ENCODE results near the gene TCF7L2.

Gene TCF7L2

DNA sequence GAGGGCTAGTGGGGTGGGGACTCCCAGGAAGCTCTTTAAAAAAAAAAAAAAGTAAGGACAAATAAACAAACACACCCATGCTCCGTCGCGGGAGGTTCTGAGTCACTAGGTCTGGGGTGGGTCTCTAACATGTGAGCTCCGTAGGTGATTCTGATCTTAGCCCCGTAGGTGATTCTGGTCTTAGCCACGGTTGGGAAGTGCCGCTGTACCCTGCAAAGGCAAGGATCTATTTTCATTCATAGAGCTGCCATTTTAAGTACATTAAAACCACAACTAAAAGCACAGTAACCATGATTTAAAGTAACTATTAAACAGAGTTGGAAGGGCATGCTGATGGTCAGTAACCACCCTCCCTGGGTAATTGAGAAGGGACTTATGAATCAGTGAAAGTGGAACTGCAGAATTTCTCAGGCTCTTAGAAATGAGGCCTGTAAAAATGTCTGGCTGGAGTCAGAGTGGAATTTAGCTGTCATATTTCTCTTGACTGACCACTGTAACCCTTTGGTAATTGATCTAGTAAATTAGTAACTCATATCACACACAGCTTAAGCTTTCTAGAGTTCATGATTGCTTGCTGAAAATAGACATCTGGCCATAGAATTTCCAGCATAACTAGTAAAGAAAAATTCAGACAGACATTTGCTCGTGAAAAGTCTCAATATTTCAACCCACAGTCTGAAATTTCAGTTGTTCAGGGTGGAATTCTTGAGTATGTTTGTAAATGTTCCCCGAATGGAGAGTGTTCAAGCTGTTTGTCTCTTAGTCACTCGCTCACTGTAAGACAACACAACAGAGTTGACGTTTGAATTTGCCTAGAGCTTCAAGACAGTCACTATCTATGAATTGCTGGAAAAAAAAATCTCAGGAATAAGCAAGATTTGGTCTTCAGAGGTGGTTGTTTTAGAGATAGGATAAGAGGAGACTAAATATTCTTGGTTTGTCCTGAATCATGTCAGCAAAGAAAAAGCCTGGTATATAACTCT lies 34.2 kb upstream of the TCF7L2 start:
- Histone ChIP-seq H3K9me3 (ENCODE audit: control insufficient read depth in 2 of 2, low read length in 2 of 2) (no peaks in the 10 kb centered on the region), H3K36me3 (ENCODE audit: control insufficient read depth in 2 of 2, insufficient read depth in 2 of 2, low read length in 2 of 2) (no peaks in the 10 kb centered on the region), H3K9ac (ENCODE audit: low read length in 2 of 2) (no peak overlapping the region), H3K4me1 (ENCODE audit: control insufficient read depth, insufficient read depth, low read length) (peaks cover 4% of the 10 kb centered on the region), H3K27me3 (ENCODE audit: control insufficient read depth in 1 of 2, insufficient read depth in 2 of 2, low read length in 2 of 2) (no peaks in the 10 kb centered on the region), H3K4me3 (ENCODE audit: low read length in 2 of 2) (no peak overlapping the region), H3K27ac (ENCODE audit: low read length) (no peak overlapping the region)

DNA sequence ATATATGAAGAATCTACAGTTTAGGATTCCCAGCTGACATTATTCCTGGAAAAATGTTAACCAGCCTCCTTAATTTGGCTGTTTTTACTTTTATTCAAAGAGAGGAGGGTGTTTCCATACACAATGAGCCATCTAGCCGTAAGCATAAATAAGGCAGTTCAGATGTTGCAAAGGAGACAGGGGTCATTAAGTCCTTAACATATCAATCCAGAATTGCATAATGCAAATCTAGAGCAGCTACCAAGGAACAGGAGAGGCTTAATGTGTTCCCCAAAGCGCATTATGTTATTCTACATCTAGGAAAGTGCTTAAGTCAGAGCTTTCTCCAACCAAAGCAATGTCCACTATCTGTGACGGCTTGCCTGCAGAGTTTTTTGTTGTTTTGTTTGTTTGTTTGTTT lies 32.4 kb upstream of the TCF7L2 start:
- Histone ChIP-seq H3K9me3 (ENCODE audit: control insufficient read depth in 2 of 2, low read length in 2 of 2) (no peaks in the 10 kb centered on the region), H3K27ac (ENCODE audit: low read length) (no peak overlapping the region), H3K4me1 (ENCODE audit: control insufficient read depth, insufficient read depth, low read length) (no peaks in the 10 kb centered on the region), H3K36me3 (ENCODE audit: control insufficient read depth in 2 of 2, insufficient read depth in 2 of 2, low read length in 2 of 2) (no peaks in the 10 kb centered on the region), H3K9ac (ENCODE audit: low read length in 2 of 2) (no peak overlapping the region), H3K4me3 (ENCODE audit: low read length in 2 of 2) (no peak overlapping the region), H3K27me3 (ENCODE audit: control insufficient read depth in 1 of 2, insufficient read depth in 2 of 2, low read length in 2 of 2) (no peaks in the 10 kb centered on the region)

DNA sequence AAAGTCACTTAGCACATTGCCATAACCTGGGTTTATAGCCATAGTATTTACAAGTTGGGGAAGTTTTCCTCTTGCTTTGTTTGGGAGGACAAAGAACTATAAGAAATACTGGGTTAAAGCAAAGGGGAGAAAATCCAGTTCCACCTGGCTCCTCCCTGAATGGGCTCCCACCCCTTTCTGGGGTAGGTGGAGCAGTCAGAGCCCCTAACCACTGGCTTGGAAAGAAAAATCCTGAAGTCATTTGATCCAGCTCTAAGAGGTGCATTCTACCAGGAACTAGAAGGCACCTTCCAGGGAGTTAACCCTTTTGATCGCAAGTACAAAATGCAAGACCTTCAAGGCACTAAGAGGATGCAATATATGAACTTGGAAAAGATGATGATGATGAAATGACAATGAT lies 31.3 kb upstream of the TCF7L2 start:
- H3K4me1 ChIP-seq (ENCODE audit: control insufficient read depth, insufficient read depth, low read length): no peaks in the 10 kb centered on the region
- no peaks in the 10 kb centered on the region for H3K27me3 ChIP-seq (ENCODE audit: control insufficient read depth in 1 of 2, insufficient read depth in 2 of 2, low read length in 2 of 2)
- H3K36me3 ChIP-seq (ENCODE audit: control insufficient read depth in 2 of 2, insufficient read depth in 2 of 2, low read length in 2 of 2): no peaks in the 10 kb centered on the region
- H3K4me3 ChIP-seq (ENCODE audit: low read length in 2 of 2): no peak overlapping the region
- H3K9ac ChIP-seq (ENCODE audit: low read length in 2 of 2): no peak overlapping the region
- H3K9me3 ChIP-seq (ENCODE audit: control insufficient read depth in 2 of 2, low read length in 2 of 2): no peaks in the 10 kb centered on the region
- no peak overlapping the region for H3K27ac ChIP-seq (ENCODE audit: low read length)

DNA sequence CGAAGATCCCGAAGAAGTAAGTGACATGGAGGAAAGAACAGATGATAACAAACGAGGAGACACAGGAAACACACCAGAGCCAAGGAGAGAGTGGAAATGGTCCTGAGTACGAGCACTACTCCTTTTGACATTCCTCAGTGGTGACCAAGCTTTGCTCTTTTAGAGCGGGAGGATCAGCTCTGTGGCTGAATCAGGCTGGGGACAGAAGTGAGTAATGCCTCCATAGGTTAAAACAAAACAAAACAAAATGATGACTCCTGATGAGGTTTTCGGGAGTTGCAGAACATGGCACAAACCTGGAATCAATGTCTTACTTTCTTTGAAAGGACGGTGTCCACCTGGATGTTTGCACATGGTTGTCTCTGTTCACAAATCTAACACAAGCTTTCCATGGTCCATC lies 30.3 kb upstream of the TCF7L2 start:
- no peak overlapping the region for H3K27ac ChIP-seq (ENCODE audit: low read length)
- H3K4me1 ChIP-seq (ENCODE audit: control insufficient read depth, insufficient read depth, low read length): no peaks in the 10 kb centered on the region
- no peaks in the 10 kb centered on the region for H3K36me3 ChIP-seq (ENCODE audit: control insufficient read depth in 2 of 2, insufficient read depth in 2 of 2, low read length in 2 of 2)
- H3K9ac ChIP-seq (ENCODE audit: low read length in 2 of 2): no peak overlapping the region
- H3K4me3 ChIP-seq (ENCODE audit: low read length in 2 of 2): no peak overlapping the region
- no peaks in the 10 kb centered on the region for H3K27me3 ChIP-seq (ENCODE audit: control insufficient read depth in 1 of 2, insufficient read depth in 2 of 2, low read length in 2 of 2)
- no peaks in the 10 kb centered on the region for H3K9me3 ChIP-seq (ENCODE audit: control insufficient read depth in 2 of 2, low read length in 2 of 2)

DNA sequence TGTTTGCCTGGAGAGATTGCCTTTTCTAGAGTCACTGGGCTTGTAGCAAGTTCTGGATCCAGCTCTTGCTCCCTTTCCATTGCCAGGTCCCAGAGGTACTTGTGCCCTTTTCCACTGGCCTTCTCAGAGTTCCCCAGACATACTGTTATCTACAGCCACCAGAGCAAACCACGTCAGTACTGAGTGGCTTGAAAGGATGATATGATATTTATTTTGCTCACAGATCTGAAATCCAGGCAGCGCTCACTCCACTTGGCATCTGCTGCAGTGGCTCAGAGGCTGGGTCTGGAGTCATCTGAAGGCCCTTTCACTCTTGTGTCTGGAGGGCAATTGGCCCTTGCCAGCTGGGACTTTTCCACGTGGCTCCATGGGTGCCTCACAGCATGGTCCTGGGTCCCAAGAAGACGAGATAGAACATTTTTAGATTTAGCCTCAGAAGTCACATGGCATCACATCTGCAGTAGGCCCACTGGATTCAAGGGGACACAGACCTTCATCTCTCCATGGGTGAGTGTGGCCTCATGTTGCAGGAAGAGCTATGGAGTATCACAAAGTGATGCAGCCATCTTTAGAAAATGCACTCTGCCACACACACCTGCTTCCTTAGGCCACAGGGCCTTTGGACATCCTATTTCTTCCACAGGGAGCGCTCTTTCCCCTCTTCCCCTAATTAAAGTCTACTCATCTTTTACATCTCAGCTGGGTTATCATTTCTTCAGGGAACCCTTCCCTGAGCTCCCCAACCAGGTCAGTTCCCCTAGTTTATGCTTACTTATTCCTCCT lies 22.9 kb upstream of the TCF7L2 start:
- Histone ChIP-seq H3K27me3 (ENCODE audit: control insufficient read depth in 1 of 2, insufficient read depth in 2 of 2, low read length in 2 of 2) (no peaks in the 10 kb centered on the region), H3K4me3 (ENCODE audit: low read length in 2 of 2) (no peak overlapping the region), H3K9ac (ENCODE audit: low read length in 2 of 2) (no peak overlapping the region), H3K36me3 (ENCODE audit: control insufficient read depth in 2 of 2, insufficient read depth in 2 of 2, low read length in 2 of 2) (no peaks in the 10 kb centered on the region), H3K9me3 (ENCODE audit: control insufficient read depth in 2 of 2, low read length in 2 of 2) (no peaks in the 10 kb centered on the region), H3K4me1 (ENCODE audit: control insufficient read depth, insufficient read depth, low read length) (no peaks in the 10 kb centered on the region), H3K27ac (ENCODE audit: low read length) (no peak overlapping the region)

DNA sequence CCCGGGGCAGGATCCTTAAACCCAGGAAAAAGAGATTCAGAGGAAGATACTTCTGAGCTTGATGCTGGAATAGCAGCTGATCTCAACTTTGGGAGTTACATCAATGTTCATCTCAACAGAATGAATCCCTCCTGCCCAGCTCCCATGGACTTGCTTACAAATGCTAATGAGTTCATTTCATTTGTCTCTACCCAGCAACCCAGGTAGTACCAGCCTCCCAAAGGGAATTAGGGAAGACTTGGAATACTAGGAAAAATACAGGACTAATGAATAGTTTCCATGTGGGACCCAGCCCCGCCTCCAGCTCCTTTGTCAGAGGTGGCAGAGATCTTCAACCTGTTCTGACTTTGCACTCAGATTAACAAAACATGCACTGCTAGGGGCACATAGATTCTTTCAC lies 22.1 kb upstream of the TCF7L2 start:
- Histone ChIP-seq H3K4me3 (ENCODE audit: low read length in 2 of 2) (no peak overlapping the region), H3K4me1 (ENCODE audit: control insufficient read depth, insufficient read depth, low read length) (no peaks in the 10 kb centered on the region), H3K9ac (ENCODE audit: low read length in 2 of 2) (no peak overlapping the region), H3K27ac (ENCODE audit: low read length) (no peak overlapping the region), H3K9me3 (ENCODE audit: control insufficient read depth in 2 of 2, low read length in 2 of 2) (no peaks in the 10 kb centered on the region), H3K27me3 (ENCODE audit: control insufficient read depth in 1 of 2, insufficient read depth in 2 of 2, low read length in 2 of 2) (no peaks in the 10 kb centered on the region), H3K36me3 (ENCODE audit: control insufficient read depth in 2 of 2, insufficient read depth in 2 of 2, low read length in 2 of 2) (no peaks in the 10 kb centered on the region)

DNA sequence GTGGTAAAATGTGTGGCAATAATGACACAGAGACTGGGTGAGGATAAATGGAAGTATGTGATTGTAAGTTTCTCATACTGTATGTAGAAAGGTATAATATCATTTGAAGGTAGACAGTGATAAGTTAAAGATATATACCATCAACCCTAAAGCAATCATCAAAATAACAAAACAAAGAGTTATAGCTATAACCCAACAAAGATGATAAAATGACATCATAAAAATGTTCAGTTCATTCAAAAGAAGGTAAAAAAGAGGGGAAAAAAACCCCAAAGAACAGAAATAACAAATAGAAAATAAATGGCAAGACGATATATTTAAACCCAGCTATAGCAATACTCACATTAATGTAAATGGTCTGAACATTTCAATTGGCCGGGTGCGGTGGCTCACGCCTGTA lies 17.4 kb upstream of the TCF7L2 start:
- no peaks in the 10 kb centered on the region for H3K27me3 ChIP-seq (ENCODE audit: control insufficient read depth in 1 of 2, insufficient read depth in 2 of 2, low read length in 2 of 2)
- no peak overlapping the region for H3K27ac ChIP-seq (ENCODE audit: low read length)
- H3K4me1 ChIP-seq (ENCODE audit: control insufficient read depth, insufficient read depth, low read length): no peaks in the 10 kb centered on the region
- H3K9ac ChIP-seq (ENCODE audit: low read length in 2 of 2): no peak overlapping the region
- H3K9me3 ChIP-seq (ENCODE audit: control insufficient read depth in 2 of 2, low read length in 2 of 2): no peaks in the 10 kb centered on the region
- H3K36me3 ChIP-seq (ENCODE audit: control insufficient read depth in 2 of 2, insufficient read depth in 2 of 2, low read length in 2 of 2): no peaks in the 10 kb centered on the region
- H3K4me3 ChIP-seq (ENCODE audit: low read length in 2 of 2): no peak overlapping the region

DNA sequence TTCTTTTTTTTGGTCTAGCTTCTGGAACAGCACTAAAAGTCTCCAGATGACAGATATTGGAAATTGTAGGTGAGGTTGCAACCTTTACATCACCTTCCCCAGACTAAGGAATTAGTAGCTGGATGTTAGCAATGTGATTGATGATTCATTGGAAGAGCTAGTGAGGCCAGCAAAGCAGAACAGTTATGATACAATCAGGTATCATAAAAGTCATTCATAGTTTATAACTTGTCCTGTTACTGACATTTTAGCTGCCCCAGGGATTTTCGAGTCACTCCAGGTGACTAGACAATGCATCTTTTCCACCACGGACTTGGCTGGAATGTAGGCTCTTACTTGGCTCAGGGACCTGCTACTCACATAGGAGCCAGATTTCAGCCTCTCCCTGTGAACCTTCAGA lies 15.9 kb upstream of the TCF7L2 start:
- H3K27ac ChIP-seq (ENCODE audit: low read length): no peak overlapping the region
- H3K36me3 ChIP-seq (ENCODE audit: control insufficient read depth in 2 of 2, insufficient read depth in 2 of 2, low read length in 2 of 2): no peaks in the 10 kb centered on the region
- no peak overlapping the region for H3K4me3 ChIP-seq (ENCODE audit: low read length in 2 of 2)
- H3K9ac ChIP-seq (ENCODE audit: low read length in 2 of 2): no peak overlapping the region
- no peaks in the 10 kb centered on the region for H3K4me1 ChIP-seq (ENCODE audit: control insufficient read depth, insufficient read depth, low read length)
- H3K27me3 ChIP-seq (ENCODE audit: control insufficient read depth in 1 of 2, insufficient read depth in 2 of 2, low read length in 2 of 2): no peaks in the 10 kb centered on the region
- no peaks in the 10 kb centered on the region for H3K9me3 ChIP-seq (ENCODE audit: control insufficient read depth in 2 of 2, low read length in 2 of 2)

DNA sequence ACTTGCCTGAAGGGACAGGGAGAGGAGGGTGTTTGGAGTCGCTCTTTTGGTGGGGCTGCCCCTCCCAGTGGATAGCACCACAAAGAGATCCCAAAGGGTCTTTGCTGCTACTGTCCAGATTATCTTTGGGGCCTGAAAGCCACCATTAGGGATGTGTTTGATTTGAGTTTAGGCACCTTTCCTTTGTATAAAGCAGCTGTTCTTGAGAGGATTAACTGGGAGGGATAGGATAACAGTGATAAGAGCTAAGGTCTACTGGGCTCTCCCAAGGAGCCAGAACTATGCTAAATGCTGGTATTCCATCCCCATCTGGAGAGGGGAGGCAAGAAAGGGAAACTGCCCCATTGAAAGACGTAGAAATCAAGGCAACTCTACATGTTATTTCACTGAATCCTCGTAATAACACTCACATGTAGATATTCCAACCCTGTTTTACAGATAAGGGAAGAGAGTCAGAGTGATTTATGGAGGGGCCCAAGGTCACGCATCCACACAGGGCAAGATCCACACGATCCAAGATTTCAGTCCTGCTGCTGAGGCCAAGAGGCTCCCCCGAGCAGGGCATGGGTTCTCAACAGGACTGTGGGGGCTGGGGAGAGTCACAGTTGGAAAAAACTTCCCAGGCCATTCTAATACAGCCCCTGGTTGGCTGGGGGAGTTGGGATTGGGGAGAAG lies 11.1 kb upstream of the TCF7L2 start:
- no peak overlapping the region for H3K27ac ChIP-seq (ENCODE audit: low read length)
- H3K27me3 ChIP-seq (ENCODE audit: control insufficient read depth in 1 of 2, insufficient read depth in 2 of 2, low read length in 2 of 2): no peaks in the 10 kb centered on the region
- H3K4me3 ChIP-seq (ENCODE audit: low read length in 2 of 2): no peak overlapping the region
- H3K36me3 ChIP-seq (ENCODE audit: control insufficient read depth in 2 of 2, insufficient read depth in 2 of 2, low read length in 2 of 2): no peaks in the 10 kb centered on the region
- H3K9me3 ChIP-seq (ENCODE audit: control insufficient read depth in 2 of 2, low read length in 2 of 2): no peaks in the 10 kb centered on the region
- H3K9ac ChIP-seq (ENCODE audit: low read length in 2 of 2): no peak overlapping the region
- H3K4me1 ChIP-seq (ENCODE audit: control insufficient read depth, insufficient read depth, low read length): no peaks in the 10 kb centered on the region

DNA sequence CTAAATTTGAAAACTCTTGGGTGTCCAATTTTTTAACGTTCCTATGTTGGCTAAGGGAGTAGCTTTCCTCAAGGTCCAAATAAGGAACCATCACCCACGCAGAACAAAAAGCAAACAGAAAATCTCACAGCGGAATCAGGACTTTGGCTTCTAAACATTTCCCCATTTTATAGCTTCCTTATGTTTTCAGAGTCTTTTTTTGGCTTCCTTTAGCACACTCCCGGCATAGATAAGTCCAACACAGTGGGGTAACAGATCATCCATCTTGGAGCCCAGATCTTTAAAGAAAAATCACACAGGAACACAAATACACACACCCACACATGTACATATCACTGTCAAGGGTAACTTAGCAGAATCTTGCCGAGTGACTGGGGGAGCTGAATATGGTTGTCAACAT lies 4.2 kb upstream of the TCF7L2 start:
- H3K27me3 ChIP-seq (ENCODE audit: control insufficient read depth in 1 of 2, insufficient read depth in 2 of 2, low read length in 2 of 2): no peaks in the 10 kb centered on the region
- H3K9ac ChIP-seq (ENCODE audit: low read length in 2 of 2): no peak overlapping the region
- H3K27ac ChIP-seq (ENCODE audit: low read length): no peak overlapping the region
- no peaks in the 10 kb centered on the region for H3K9me3 ChIP-seq (ENCODE audit: control insufficient read depth in 2 of 2, low read length in 2 of 2)
- H3K4me1 ChIP-seq (ENCODE audit: control insufficient read depth, insufficient read depth, low read length): peaks cover 6% of the 10 kb centered on the region
- no peaks in the 10 kb centered on the region for H3K36me3 ChIP-seq (ENCODE audit: control insufficient read depth in 2 of 2, insufficient read depth in 2 of 2, low read length in 2 of 2)
- no peak overlapping the region for H3K4me3 ChIP-seq (ENCODE audit: low read length in 2 of 2)
